ENCODE data around the gene TOGARAM2.

TOGARAM2 gene

GRCh38 chr2:29065068-29065811 lies 84.1 kb downstream of the TOGARAM2 start:
- no peak overlapping the region for H3K4me3 ChIP-seq (ENCODE audit: low read depth, low read length)
- TF ChIP-seq, protein P1, sequence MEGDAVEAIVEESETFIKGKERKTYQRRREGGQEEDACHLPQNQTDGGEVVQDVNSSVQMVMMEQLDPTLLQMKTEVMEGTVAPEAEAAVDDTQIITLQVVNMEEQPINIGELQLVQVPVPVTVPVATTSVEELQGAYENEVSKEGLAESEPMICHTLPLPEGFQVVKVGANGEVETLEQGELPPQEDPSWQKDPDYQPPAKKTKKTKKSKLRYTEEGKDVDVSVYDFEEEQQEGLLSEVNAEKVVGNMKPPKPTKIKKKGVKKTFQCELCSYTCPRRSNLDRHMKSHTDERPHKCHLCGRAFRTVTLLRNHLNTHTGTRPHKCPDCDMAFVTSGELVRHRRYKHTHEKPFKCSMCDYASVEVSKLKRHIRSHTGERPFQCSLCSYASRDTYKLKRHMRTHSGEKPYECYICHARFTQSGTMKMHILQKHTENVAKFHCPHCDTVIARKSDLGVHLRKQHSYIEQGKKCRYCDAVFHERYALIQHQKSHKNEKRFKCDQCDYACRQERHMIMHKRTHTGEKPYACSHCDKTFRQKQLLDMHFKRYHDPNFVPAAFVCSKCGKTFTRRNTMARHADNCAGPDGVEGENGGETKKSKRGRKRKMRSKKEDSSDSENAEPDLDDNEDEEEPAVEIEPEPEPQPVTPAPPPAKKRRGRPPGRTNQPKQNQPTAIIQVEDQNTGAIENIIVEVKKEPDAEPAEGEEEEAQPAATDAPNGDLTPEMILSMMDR (IDR thresholded peaks at IDR 0.05; ENCODE audit: borderline replicate concordance, insufficient read depth, low read depth, low read length): no peak

DNA sequence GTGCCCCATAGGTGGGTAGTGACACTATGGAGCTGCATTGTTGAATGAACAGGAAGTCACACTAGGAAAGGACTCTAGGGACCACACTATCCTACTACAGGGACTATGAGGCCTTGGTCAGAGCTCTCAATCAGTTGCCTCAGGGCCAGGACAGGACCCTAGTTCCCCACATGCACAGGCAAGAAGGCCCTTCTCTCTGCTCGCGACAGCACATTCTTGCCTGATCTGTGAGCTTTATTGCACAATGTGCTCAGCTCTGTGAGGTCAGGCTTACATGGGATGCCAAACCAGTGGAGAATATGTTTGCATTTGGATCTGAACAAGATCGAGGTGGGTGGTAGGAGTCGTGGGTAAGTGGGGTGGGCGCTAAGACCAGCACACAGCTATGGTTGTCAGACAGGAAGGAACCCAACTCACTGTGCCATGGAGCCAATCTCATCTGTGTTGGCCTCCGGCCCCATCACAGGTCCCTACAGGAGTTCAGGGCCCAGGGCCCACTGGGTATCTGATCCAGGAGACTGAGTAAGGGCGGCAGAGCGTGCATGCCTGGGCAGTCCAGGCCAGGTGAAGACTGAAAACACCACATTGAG lies 85.3 kb downstream of the TOGARAM2 start:
- TF ChIP-seq, protein P1 (IDR thresholded peaks at IDR 0.05; ENCODE audit: borderline replicate concordance, insufficient read depth, low read depth, low read length): no peak
- H3K4me3 ChIP-seq (ENCODE audit: low read depth, low read length): no peak overlapping the region

GRCh38 chr2:29066997-29067605 lies 86.0 kb downstream of the TOGARAM2 start:
- TF ChIP-seq, protein P1 (IDR thresholded peaks at IDR 0.05; ENCODE audit: borderline replicate concordance, insufficient read depth, low read depth, low read length): no peak
- H3K4me3 ChIP-seq (ENCODE audit: low read depth, low read length): no peak overlapping the region

DNA sequence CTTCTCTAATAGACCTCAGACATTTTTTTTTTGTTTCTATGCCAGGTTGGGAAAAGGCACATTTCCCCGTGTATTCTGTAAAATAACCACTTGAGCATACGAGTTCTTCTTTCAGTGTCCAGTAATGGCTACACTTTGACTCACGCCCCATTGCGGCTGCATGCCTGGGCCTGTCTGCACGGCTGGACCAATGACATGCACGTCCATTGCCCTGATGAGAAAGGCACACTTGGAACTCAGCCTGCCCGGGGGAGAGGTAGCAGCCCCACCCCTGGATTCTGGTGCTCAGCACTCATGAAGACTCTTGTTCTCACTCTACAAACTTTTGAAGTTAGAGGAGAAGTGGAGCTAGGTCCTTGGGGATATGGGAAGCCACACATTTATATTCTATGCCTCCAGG lies 87.4 kb downstream of the TOGARAM2 start:
- no peak overlapping the region for H3K4me3 ChIP-seq (ENCODE audit: low read depth, low read length)

DNA sequence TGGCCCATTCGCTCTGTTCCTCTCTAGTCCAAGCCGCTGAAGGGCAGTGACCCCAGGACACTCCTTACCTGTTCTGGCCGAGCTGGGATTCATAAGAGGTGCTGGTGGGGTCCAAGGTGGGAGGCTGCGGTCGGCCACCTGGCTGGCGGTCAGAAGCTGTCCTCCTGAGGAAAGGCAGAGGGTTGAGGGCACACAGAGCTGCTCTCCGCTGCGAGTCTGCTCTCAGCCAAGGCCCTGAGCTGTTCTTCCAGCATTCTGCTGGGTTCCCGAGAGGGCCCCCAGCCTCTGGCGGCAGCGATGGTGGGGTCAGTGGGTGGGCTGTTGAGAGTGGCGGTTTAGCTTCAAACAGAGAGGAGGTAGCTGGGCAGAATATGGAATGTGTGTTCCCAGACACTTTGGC lies 89.4 kb downstream of the TOGARAM2 start:
- TF ChIP-seq, protein P1 (IDR thresholded peaks at IDR 0.05; ENCODE audit: borderline replicate concordance, insufficient read depth, low read depth, low read length): no peak
- no peak overlapping the region for H3K4me3 ChIP-seq (ENCODE audit: low read depth, low read length)

More for the DNA sequence above, 87.4 kb downstream of the TOGARAM2 start:
- TF ChIP-seq, protein P1 (IDR thresholded peaks at IDR 0.05; ENCODE audit: borderline replicate concordance, insufficient read depth, low read depth, low read length): no peak

DNA sequence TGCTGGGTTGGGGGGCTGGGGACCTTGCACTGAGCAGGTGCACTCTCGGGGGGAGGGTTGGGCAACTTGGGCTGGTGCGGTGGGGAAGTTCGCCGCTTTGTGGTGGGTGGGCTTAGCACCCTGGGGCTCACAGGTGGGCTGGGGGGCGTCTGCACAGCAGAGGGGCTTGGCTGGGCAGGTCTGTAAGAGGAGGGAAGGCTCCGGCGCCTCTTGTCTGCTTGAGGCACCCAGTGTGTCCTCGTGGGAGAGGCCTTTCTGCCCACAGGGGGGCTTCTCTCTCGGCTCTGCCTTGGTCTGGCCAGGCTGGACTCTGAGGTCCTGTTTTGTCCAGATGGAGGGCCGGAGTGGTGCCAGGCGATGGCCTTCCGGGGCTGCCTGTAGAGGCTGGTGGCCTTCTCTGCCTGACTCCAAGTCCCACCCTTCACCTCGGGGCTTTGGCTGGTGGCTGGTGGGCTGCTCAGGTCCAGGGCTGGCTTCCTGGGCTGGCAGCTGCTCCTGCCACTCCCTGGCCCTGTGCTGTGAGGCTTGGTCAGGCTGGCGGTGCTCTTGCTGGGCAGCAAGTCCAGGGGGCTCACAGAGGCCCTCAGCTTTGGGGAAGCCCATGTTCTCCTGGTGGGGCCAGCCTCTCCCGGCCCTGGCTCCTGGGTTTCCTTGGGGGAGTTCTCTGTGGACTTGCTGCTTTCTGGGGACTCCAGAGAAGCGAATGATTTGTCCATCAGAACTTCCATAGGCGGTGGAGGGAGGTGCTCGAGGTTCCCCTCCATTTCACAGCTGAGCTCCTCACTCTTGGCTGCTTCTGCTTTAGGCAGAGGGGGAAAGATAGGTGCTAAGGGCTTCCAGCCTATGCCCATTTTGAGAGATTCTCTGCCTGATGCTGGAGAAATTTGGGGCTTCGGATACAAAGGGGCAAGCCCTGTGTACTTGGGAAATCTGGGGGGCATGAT lies 90.2 kb downstream of the TOGARAM2 start:
- TF ChIP-seq, protein P1 (IDR thresholded peaks at IDR 0.05; ENCODE audit: borderline replicate concordance, insufficient read depth, low read depth, low read length): no peak
- no peak overlapping the region for H3K4me3 ChIP-seq (ENCODE audit: low read depth, low read length)

All from GM12875 (cell line).